Measurements from ENCODE around the gene RIIAD1. TPM values are rescaled to one million over a fixed set of nuclear protein-coding genes. Genes with fewer than 3 reads are reported as not detected.

The RIIAD1 gene
- total RNA-seq, 1 experiment from 2014 or later = not detected

DNA sequence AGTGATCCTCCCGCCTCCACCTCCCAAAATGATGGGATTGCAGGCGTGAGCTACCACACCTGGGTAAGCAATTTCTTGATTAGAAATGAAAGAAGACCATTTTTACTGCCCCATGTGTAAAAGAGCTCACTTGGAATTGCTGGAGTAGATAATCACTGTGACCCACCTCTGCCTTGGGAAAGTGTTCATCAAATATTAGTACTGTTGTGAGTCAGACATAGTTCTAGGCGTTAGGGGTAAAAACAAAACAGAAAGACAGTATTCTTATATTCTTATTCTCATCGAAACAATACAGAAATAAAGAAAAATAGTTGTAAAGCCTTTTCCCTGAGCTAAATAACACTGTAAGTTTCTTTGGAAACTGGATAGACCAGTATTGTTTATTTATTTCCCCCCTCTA, 40.9 kb upstream of the RIIAD1 start:
- Histone ChIP-seq H3K4me3 (ENCODE audit: low read depth in 2 of 2, low read length in 2 of 2) (no peak overlapping the region), H3K27me3 (ENCODE audit: control insufficient read depth, insufficient read depth, low read length) (no peaks in the 10 kb centered on the region), H3K36me3 (ENCODE audit: control insufficient read depth, insufficient read depth, low read length) (no peaks in the 10 kb centered on the region), H3K4me1 (ENCODE audit: control insufficient read depth, insufficient read depth, low read length) (peaks cover 3% of the 10 kb centered on the region; the same call in 1 of the 2 replicates), H3K27ac (ENCODE audit: low read length) (no peak overlapping the region), H3K9me3 (ENCODE audit: control insufficient read depth, insufficient read depth, low read depth, low read length) (no peaks in the 10 kb centered on the region)
- no peak for ATAC-seq
- ChIA-PET CTCF (no interaction called here), POLR2A (interaction anchor here (0.6 to 0.7 kb wide), 2 partner anchors 60 to 150 kb away, joined by 3 to 10 read pairs; no protein-coding TSS in a partner anchor)
- no peak for DNase-seq (ENCODE audit: low read depth, low spot score)
- in situ Hi-C loops (cut with HindIII; ENCODE audit: low pct_unique_long_range_greater_than_20kb, low sequenced_read_pairs) (no loop called here), intact Hi-C loops (cut with micrococcal nuclease; ENCODE audit: unreplicated experiment) (no loop called here)
- no TSS peak for BruUV-seq (replicated peaks)
- TF ChIP-seq, protein P1, sequence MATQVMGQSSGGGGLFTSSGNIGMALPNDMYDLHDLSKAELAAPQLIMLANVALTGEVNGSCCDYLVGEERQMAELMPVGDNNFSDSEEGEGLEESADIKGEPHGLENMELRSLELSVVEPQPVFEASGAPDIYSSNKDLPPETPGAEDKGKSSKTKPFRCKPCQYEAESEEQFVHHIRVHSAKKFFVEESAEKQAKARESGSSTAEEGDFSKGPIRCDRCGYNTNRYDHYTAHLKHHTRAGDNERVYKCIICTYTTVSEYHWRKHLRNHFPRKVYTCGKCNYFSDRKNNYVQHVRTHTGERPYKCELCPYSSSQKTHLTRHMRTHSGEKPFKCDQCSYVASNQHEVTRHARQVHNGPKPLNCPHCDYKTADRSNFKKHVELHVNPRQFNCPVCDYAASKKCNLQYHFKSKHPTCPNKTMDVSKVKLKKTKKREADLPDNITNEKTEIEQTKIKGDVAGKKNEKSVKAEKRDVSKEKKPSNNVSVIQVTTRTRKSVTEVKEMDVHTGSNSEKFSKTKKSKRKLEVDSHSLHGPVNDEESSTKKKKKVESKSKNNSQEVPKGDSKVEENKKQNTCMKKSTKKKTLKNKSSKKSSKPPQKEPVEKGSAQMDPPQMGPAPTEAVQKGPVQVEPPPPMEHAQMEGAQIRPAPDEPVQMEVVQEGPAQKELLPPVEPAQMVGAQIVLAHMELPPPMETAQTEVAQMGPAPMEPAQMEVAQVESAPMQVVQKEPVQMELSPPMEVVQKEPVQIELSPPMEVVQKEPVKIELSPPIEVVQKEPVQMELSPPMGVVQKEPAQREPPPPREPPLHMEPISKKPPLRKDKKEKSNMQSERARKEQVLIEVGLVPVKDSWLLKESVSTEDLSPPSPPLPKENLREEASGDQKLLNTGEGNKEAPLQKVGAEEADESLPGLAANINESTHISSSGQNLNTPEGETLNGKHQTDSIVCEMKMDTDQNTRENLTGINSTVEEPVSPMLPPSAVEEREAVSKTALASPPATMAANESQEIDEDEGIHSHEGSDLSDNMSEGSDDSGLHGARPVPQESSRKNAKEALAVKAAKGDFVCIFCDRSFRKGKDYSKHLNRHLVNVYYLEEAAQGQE (IDR thresholded peaks at IDR 0.05; ENCODE audit: insufficient read depth in 1 of 2, low read depth in 2 of 2, low read length in 1 of 2) = no peak
- no peak for TF ChIP-seq SIN3A (IDR thresholded peaks at IDR 0.05; ENCODE audit: borderline replicate concordance, insufficient read depth, low read depth, low read length)
- no peak for TF ChIP-seq POLR2AphosphoS5 (IDR thresholded peaks at IDR 0.05; ENCODE audit: low read depth, low read length)
- no peak for TF ChIP-seq TCF7L2 (IDR thresholded peaks at IDR 0.05; ENCODE audit: low read depth, low read length)
- TF ChIP-seq, protein P2, sequence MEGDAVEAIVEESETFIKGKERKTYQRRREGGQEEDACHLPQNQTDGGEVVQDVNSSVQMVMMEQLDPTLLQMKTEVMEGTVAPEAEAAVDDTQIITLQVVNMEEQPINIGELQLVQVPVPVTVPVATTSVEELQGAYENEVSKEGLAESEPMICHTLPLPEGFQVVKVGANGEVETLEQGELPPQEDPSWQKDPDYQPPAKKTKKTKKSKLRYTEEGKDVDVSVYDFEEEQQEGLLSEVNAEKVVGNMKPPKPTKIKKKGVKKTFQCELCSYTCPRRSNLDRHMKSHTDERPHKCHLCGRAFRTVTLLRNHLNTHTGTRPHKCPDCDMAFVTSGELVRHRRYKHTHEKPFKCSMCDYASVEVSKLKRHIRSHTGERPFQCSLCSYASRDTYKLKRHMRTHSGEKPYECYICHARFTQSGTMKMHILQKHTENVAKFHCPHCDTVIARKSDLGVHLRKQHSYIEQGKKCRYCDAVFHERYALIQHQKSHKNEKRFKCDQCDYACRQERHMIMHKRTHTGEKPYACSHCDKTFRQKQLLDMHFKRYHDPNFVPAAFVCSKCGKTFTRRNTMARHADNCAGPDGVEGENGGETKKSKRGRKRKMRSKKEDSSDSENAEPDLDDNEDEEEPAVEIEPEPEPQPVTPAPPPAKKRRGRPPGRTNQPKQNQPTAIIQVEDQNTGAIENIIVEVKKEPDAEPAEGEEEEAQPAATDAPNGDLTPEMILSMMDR (IDR thresholded peaks at IDR 0.05) = no peak

DNA sequence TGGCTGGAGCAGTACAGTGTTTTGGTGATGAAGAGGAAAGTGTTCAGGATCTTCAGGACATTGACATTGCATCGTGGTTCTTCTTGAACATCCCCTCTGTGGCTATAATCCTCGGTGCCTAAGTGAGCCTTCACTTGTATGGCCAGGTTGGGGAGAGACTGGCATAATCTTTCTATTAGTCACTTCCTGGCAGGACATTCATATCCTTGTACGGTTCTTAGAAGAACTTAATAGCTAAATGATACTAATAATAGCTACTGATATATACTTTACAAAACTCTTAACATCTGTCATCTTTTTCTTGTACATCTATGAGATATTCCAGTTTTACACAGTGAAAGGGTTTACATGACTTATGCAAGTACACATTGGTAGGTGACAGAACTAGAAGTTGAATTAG, 40.5 kb upstream of the RIIAD1 start:
- POLR2A ChIA-PET = interaction anchor here (0.7 kb wide), 1 partner anchor 151 kb away, joined by 10 read pairs; no protein-coding TSS in a partner anchor
- Histone ChIP-seq H3K36me3 (ENCODE audit: control insufficient read depth, insufficient read depth, low read length) (no peaks in the 10 kb centered on the region), H3K27ac (ENCODE audit: low read length) (no peak overlapping the region), H3K9me3 (ENCODE audit: control insufficient read depth, insufficient read depth, low read depth, low read length) (no peaks in the 10 kb centered on the region), H3K4me3 (ENCODE audit: low read depth in 2 of 2, low read length in 2 of 2) (no peak overlapping the region), H3K4me1 (ENCODE audit: control insufficient read depth, insufficient read depth, low read length) (peaks cover 3% of the 10 kb centered on the region; the same call in 1 of the 2 replicates), H3K27me3 (ENCODE audit: control insufficient read depth, insufficient read depth, low read length) (no peaks in the 10 kb centered on the region)
- DNase-seq (ENCODE audit: low read depth, low spot score) (peak; percentile 74), ATAC-seq (peak; percentile 87)
- CTCF ChIA-PET = no interaction called here
- in situ Hi-C loops (cut with HindIII; ENCODE audit: low pct_unique_long_range_greater_than_20kb, low sequenced_read_pairs) (no loop called here), intact Hi-C loops (cut with micrococcal nuclease; ENCODE audit: unreplicated experiment) (no loop called here)
- no peak for TF ChIP-seq TCF7L2 (IDR thresholded peaks at IDR 0.05; ENCODE audit: low read depth, low read length)
- TF ChIP-seq, protein P2 (IDR thresholded peaks at IDR 0.05) = no peak
- TF ChIP-seq SIN3A (IDR thresholded peaks at IDR 0.05; ENCODE audit: borderline replicate concordance, insufficient read depth, low read depth, low read length) = no peak
- no peak for TF ChIP-seq POLR2AphosphoS5 (IDR thresholded peaks at IDR 0.05; ENCODE audit: low read depth, low read length)
- TF ChIP-seq, protein P1 (IDR thresholded peaks at IDR 0.05; ENCODE audit: insufficient read depth in 1 of 2, low read depth in 2 of 2, low read length in 1 of 2) = no peak
- no TSS peak for BruUV-seq (replicated peaks)

Measured in Panc1 (cell line).